Spleen (tissue), 7 donors: ENCODE data around the gene CD79B.

ENCODE experiments used
- POLR2A ChIP-seq, 3 donors: fragments of 450-650 bp; IDR thresholded peaks; one replicate each; pipeline ENCODE4 v1.5.1; 2017; ENCODE audit warnings: antibody characterized with exemption in 3 of 3, mild to moderate bottlenecking in 1 of 3
- TF ChIP-seq, protein P1 (sequence below), 11 experiments: fragments of 200-600 bp in 7 of 11; fragments of 450-650 bp in 4 of 11; sonication (generic) in 4 of 11; IDR thresholded peaks in 8 of 11; conservative IDR thresholded peaks in 3 of 11; 1 replicate in 7 of 11; 2 replicates in 4 of 11; pipeline versions ENCODE4 v1.4.0 to v1.8.0; 2016 to 2021; ENCODE audit warnings: antibody characterized with exemption in 11 of 11, inconsistent platforms in 4 of 11, mild to moderate bottlenecking in 1 of 11
- donor health status: DM: no; HTN: no; CAD: no; lungs with moderate emphysema.
- donor health status: DM: no; HTN: no; CAD: no.
- donor health status: DM: no; HTN: no; CAD: no.

DNA sequence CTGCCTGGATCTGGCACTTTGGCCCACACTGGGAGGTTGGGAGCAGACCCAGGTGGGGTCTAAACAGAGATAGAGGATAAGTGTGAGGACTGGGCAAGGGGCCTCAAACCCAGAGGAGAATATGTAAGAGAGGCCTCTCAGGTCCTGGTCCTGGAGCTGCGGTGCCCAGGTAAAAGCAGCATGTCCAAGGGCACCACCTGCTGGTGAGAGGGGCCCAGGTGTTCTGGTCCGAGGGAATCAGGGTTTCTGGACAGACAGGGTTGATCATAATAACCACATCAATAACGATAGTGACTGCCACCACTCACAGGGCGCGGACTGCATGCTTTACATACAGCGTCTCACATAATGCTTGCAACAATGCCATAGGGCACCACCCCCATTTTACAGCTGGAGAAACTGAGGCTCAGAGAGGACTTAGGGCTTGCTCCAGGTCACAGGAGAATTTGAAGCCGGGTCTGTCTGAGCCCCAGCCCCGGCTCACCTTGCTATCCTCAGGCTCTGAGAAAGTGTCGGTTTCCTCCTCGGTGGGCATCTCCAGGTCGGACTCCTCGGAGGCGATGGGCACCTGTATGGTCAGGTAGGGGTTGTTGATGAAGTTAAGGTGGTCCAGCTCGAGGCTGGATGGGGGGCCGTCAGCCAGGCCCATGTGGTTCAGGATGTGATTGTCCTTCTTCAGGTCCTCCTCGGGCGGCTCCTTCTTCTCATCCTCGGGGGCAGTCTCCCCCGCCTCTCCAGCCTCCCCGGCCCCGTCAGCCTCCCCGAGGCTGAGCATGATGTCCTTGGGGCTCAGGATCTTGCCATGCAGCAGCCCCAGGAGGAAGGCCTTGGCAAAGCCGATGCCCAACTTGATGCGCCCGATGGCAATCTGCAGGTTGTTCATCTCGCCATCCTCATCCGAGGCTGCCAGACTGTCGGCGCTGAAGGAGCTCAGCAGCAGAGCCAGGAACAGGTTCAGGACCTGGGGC lies 19.1 kb upstream of the CD79B start:
- TF ChIP-seq, protein P1, sequence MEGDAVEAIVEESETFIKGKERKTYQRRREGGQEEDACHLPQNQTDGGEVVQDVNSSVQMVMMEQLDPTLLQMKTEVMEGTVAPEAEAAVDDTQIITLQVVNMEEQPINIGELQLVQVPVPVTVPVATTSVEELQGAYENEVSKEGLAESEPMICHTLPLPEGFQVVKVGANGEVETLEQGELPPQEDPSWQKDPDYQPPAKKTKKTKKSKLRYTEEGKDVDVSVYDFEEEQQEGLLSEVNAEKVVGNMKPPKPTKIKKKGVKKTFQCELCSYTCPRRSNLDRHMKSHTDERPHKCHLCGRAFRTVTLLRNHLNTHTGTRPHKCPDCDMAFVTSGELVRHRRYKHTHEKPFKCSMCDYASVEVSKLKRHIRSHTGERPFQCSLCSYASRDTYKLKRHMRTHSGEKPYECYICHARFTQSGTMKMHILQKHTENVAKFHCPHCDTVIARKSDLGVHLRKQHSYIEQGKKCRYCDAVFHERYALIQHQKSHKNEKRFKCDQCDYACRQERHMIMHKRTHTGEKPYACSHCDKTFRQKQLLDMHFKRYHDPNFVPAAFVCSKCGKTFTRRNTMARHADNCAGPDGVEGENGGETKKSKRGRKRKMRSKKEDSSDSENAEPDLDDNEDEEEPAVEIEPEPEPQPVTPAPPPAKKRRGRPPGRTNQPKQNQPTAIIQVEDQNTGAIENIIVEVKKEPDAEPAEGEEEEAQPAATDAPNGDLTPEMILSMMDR (IDR thresholded peaks at IDR 0.05 in 8 of 11, conservative IDR thresholded peaks at IDR 0.05 in 3 of 11) = peak in 10 of 11 experiments; percentile 35 to 69 (median 58)
- TF ChIP-seq POLR2A (IDR thresholded peaks at IDR 0.05) = no peak
